ENCODE results near the gene ITGBL1. TPM values are rescaled to one million over a fixed set of nuclear protein-coding genes. Genes with fewer than 3 reads are reported as not detected.

Gene ITGBL1
- total RNA-seq, 4 donors from 2014 or later: 0.61 to 6.7 (median 5.0) TPM

DNA sequence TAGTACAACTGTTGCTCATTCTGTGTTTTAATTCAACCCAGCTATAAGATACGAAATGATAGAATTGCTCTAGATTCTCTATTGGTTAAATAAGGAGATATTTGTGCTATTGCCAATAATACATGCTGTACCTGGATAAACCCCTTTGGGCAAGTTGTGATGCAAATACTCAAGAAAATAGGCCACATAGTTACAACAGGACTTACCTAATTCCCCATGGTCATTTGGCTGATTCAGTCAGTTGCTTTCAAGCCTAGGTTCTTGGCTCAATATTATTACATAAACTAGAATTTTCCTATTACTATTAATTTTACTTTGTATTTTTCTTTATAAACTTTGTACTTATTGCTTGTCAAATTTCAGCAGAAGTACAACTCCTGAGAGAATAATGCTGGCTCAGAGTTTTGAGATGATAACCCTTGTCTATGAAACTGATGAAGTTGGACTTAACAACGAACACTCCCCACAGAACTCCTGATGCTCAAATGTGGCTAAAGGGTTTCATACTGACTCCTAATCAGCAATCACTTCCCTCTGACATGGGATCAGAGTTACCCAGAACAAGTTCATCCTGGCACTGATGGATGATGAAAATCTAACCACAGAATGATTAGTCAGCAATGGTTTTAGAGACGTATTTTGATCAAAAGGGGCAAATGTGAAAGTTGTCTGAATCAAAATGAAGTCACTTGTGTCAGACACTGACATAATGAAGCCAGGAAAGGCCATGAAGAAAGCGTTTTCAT is 221.1 kb downstream of the ITGBL1 start:
- intact Hi-C loops (cut with DNase I; ENCODE audit: low total_unique reads) (no loop called here), in situ Hi-C loops (cut with MboI; ENCODE audit: low sequenced_read_pairs in 4 of 4) (no loop called here)
- no peaks in the 10 kb centered on the region for H3K4me1 ChIP-seq
- H3K27me3 ChIP-seq: no peaks in the 10 kb centered on the region
- no peak for DNase-seq
- TF ChIP-seq, protein P1, sequence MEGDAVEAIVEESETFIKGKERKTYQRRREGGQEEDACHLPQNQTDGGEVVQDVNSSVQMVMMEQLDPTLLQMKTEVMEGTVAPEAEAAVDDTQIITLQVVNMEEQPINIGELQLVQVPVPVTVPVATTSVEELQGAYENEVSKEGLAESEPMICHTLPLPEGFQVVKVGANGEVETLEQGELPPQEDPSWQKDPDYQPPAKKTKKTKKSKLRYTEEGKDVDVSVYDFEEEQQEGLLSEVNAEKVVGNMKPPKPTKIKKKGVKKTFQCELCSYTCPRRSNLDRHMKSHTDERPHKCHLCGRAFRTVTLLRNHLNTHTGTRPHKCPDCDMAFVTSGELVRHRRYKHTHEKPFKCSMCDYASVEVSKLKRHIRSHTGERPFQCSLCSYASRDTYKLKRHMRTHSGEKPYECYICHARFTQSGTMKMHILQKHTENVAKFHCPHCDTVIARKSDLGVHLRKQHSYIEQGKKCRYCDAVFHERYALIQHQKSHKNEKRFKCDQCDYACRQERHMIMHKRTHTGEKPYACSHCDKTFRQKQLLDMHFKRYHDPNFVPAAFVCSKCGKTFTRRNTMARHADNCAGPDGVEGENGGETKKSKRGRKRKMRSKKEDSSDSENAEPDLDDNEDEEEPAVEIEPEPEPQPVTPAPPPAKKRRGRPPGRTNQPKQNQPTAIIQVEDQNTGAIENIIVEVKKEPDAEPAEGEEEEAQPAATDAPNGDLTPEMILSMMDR (IDR thresholded peaks at IDR 0.05 in 4 of 5, conservative IDR thresholded peaks at IDR 0.05 in 1 of 5): no peak
- TF ChIP-seq POLR2A (IDR thresholded peaks at IDR 0.05): no peak
- no peaks in the 10 kb centered on the region for H3K36me3 ChIP-seq
- no peaks in the 10 kb centered on the region for H3K9me3 ChIP-seq
- peak; percentile 63 to 77 for ATAC-seq
- no peak overlapping the region for H3K4me3 ChIP-seq
- peak overlapping the region in 1 of 4 donors; percentile 1 for H3K27ac ChIP-seq

DNA sequence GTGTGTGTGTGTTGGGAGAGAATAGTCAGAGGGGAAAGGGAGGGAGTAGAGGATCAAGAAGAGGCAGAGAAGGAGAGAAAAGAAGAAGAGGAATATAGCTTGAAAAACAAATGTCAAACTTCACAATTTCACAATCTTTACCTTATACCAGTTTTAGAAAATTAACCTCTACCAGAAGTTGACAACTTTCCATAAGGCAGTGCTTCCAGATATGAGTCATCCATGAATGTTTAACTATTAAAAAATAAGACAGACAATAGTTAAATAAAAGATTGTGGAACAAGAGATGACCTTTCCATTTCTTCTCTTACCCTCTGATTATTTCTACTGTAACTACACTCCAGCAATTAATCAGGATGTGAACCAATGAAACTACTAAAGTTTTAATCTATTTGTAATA is 229.4 kb downstream of the ITGBL1 start:
- intact Hi-C loops (cut with DNase I; ENCODE audit: low total_unique reads) (no loop called here), in situ Hi-C loops (cut with MboI; ENCODE audit: low sequenced_read_pairs in 4 of 4) (no loop called here)
- TF ChIP-seq, protein P1 (IDR thresholded peaks at IDR 0.05 in 4 of 5, conservative IDR thresholded peaks at IDR 0.05 in 1 of 5): no peak
- TF ChIP-seq POLR2A (IDR thresholded peaks at IDR 0.05): no peak

GRCh38 chr13:101686003-101686402 is 233.5 kb downstream of the ITGBL1 start:
- Histone ChIP-seq H3K4me3 (no peak overlapping the region), H3K36me3 (no peaks in the 10 kb centered on the region), H3K9me3 (no peaks in the 10 kb centered on the region), H3K27me3 (no peaks in the 10 kb centered on the region), H3K27ac (no peak overlapping the region), H3K4me1 (no peaks in the 10 kb centered on the region)
- no peak for DNase-seq
- no peak for TF ChIP-seq POLR2A (IDR thresholded peaks at IDR 0.05)
- TF ChIP-seq, protein P1 (IDR thresholded peaks at IDR 0.05 in 4 of 5, conservative IDR thresholded peaks at IDR 0.05 in 1 of 5): no peak
- no peak for ATAC-seq
- intact Hi-C loops (cut with DNase I; ENCODE audit: low total_unique reads) (no loop called here), in situ Hi-C loops (cut with MboI; ENCODE audit: low sequenced_read_pairs in 4 of 4) (no loop called here)

More for the DNA sequence above, 229.4 kb downstream of the ITGBL1 start:
- H3K9me3 ChIP-seq: no peaks in the 10 kb centered on the region
- no peaks in the 10 kb centered on the region for H3K27me3 ChIP-seq
- H3K27ac ChIP-seq: no peak overlapping the region
- DNase-seq: no peak
- no peaks in the 10 kb centered on the region for H3K36me3 ChIP-seq
- no peak for ATAC-seq
- H3K4me3 ChIP-seq: no peak overlapping the region
- H3K4me1 ChIP-seq: no peaks in the 10 kb centered on the region

GRCh38 chr13:101690871-101691270 is 238.4 kb downstream of the ITGBL1 start:
- DNase-seq (no peak), ATAC-seq (no peak)
- Histone ChIP-seq H3K27ac (no peak overlapping the region), H3K4me3 (no peak overlapping the region), H3K4me1 (no peaks in the 10 kb centered on the region), H3K9me3 (no peaks in the 10 kb centered on the region), H3K36me3 (no peaks in the 10 kb centered on the region), H3K27me3 (no peaks in the 10 kb centered on the region)
- intact Hi-C loops (cut with DNase I; ENCODE audit: low total_unique reads) (loop anchor here (10.0 kb wide), 1 partner anchor 166 kb away; no protein-coding TSS in a partner anchor), in situ Hi-C loops (cut with MboI; ENCODE audit: low sequenced_read_pairs in 4 of 4) (no loop called here)
- TF ChIP-seq, protein P1 (IDR thresholded peaks at IDR 0.05 in 4 of 5, conservative IDR thresholded peaks at IDR 0.05 in 1 of 5): no peak
- TF ChIP-seq POLR2A (IDR thresholded peaks at IDR 0.05): no peak
